IMR-90 (cell line): Measurements from ENCODE around the gene ZNF318. TPM values are rescaled to one million over a fixed set of nuclear protein-coding genes. Genes with fewer than 3 reads are reported as not detected.

Experiments used
- ATAC-seq: fragments of 200-7000 bp; cut with Tn5 transposase; 2 replicates; pipeline ENCODE4 v1.9.1; 2020; ENCODE audit warnings: low read depth, mild to moderate bottlenecking, moderate library complexity
- BruUV-seq: library from RNA; stranded (reverse); fragments of 400-500 nt; replicated peaks from 2 replicates; lab custom pipeline; 2021; lab: Mats Ljungman, UMichigan
- CTCF ChIA-PET: fragments of 300-600 bp; formaldehyde crosslinking; extraction: SDS; loops from one replicate; lab custom pipeline; 2021; ENCODE audit warnings: antibody characterized with exemption; lab: Yijun Ruan, JAX
- POLR2A ChIA-PET: fragments of 300-600 bp; sonication (Branson Sonifier 250); formaldehyde crosslinking; loops from one replicate; lab custom pipeline; 2022; ENCODE audit warnings: antibody characterized with exemption; ENCODE audit not compliant: unreplicated experiment; lab: Charles Lee
- DNase-seq: peaks from one replicate; pipeline ENCODE4 v3.0.0; 2013
- H2AFZ ChIP-seq: replicated peaks from 2 replicates; pipeline ENCODE3; 2013; ENCODE audit warnings: low read length, mild to moderate bottlenecking; ENCODE audit not compliant: poor library complexity
- H2AK5ac ChIP-seq: 2 replicates; pipeline ENCODE4 v1.6.1; 2013; ENCODE audit warnings: low read depth, low read length, inconsistent platforms
- H2AK9ac ChIP-seq: replicated peaks from 2 replicates; pipeline ENCODE3; 2013; ENCODE audit warnings: mild to moderate bottlenecking, low read depth, low read length, moderate library complexity; ENCODE audit not compliant: poor library complexity
- H2BK120ac ChIP-seq: 2 replicates; pipeline ENCODE4 v1.6.1; 2013; ENCODE audit warnings: low read depth, low read length, inconsistent platforms
- H2BK15ac ChIP-seq: 3 replicates; pipeline ENCODE4 v1.6.1; 2013; ENCODE audit warnings: low read depth, low read length, inconsistent platforms
- H2BK20ac ChIP-seq: 2 replicates; pipeline ENCODE4 v1.6.1; 2013; ENCODE audit warnings: low read depth, mild to moderate bottlenecking, inconsistent platforms, low read length, moderate library complexity
- H2BK5ac ChIP-seq: 2 replicates; pipeline ENCODE4 v1.6.1; 2013; ENCODE audit warnings: mild to moderate bottlenecking, low read depth, low read length, inconsistent platforms; ENCODE audit not compliant: poor library complexity, severe bottlenecking
- H3K14ac ChIP-seq: replicated peaks from 2 replicates; pipeline ENCODE4 v1.6.1; 2013; ENCODE audit warnings: low read depth, low read length, inconsistent platforms
- H3K18ac ChIP-seq: 2 replicates; pipeline ENCODE4 v1.6.1; 2013; ENCODE audit warnings: low read depth, low read length, control low read depth
- H3K23ac ChIP-seq: 2 replicates; pipeline ENCODE4 v1.6.1; 2013; ENCODE audit warnings: low read depth, low read length, inconsistent platforms
- H3K27ac ChIP-seq: 2 replicates; pipeline ENCODE4 v1.5.1; 2013; ENCODE audit warnings: mild to moderate bottlenecking, control low read depth, low read length; ENCODE audit not compliant: insufficient read depth
- H3K27me3 ChIP-seq: 2 replicates; pipeline ENCODE4 v1.6.1; 2013; ENCODE audit warnings: low read length; ENCODE audit not compliant: control insufficient read depth, insufficient read depth
- H3K36me3 ChIP-seq: 2 replicates; pipeline ENCODE4 v1.6.1; 2013; ENCODE audit warnings: low read length, mixed read lengths; ENCODE audit not compliant: control insufficient read depth, insufficient read depth
- H3K4ac ChIP-seq: 2 replicates; pipeline ENCODE4 v1.6.1; 2013; ENCODE audit warnings: low read depth, low read length, inconsistent platforms
- H3K4me1 ChIP-seq: 2 replicates; pipeline ENCODE4 v1.6.1; 2013; ENCODE audit warnings: low read length, mixed read lengths; ENCODE audit not compliant: control insufficient read depth, insufficient read depth
- H3K4me2 ChIP-seq: 2 replicates; pipeline ENCODE4 v1.6.1; 2013; ENCODE audit warnings: low read depth, mild to moderate bottlenecking, control low read depth, low read length, moderate library complexity
- H3K4me3 ChIP-seq: 2 replicates; pipeline ENCODE4 v1.5.1; 2013; ENCODE audit warnings: low read depth, mild to moderate bottlenecking, control low read depth, low read length, moderate library complexity; ENCODE audit not compliant: insufficient read depth
- H3K56ac ChIP-seq: 2 replicates; pipeline ENCODE4 v1.6.1; 2013; ENCODE audit warnings: low read length, inconsistent platforms; ENCODE audit not compliant: insufficient read depth; ENCODE audit errors: extremely low read depth
- H3K79me1 ChIP-seq, 2 experiments: 2 replicates each; pipeline ENCODE4 v1.6.1; 2013; ENCODE audit warnings: low read length in 2 of 2, inconsistent platforms in 1 of 2, low read depth in 1 of 2
- H3K9ac ChIP-seq: 2 replicates; pipeline ENCODE4 v1.6.1; 2013; ENCODE audit warnings: low read depth, low read length, control low read depth
- H3K9me1 ChIP-seq: 2 replicates; pipeline ENCODE4 v1.6.1; 2013; ENCODE audit warnings: low read length, inconsistent platforms; ENCODE audit not compliant: insufficient read depth
- H3K9me3 ChIP-seq: 2 replicates; pipeline ENCODE4 v1.6.1; 2013; ENCODE audit warnings: low read length; ENCODE audit not compliant: control insufficient read depth, insufficient read depth
- H4K20me1 ChIP-seq: 2 replicates; pipeline ENCODE4 v1.6.1; 2013; ENCODE audit warnings: low read length, inconsistent platforms; ENCODE audit not compliant: insufficient read depth
- H4K5ac ChIP-seq: 2 replicates; pipeline ENCODE4 v1.6.1; 2013; ENCODE audit warnings: mild to moderate bottlenecking, low read depth, low read length, control low read depth
- H4K8ac ChIP-seq, 2 experiments: 2 replicates each; pipeline ENCODE4 v1.6.1; 2013; ENCODE audit warnings: low read depth in 2 of 2, low read length in 2 of 2, control low read depth in 1 of 2, inconsistent platforms in 1 of 2
- H4K91ac ChIP-seq: 2 replicates; pipeline ENCODE4 v1.6.1; 2013; ENCODE audit warnings: low read depth, low read length, inconsistent platforms; ENCODE audit not compliant: insufficient read depth
- ELK1 ChIP-seq: fragments of 150-350 bp; IDR thresholded peaks from 2 replicates; pipeline ENCODE4 v1.6.1; 2016; ENCODE audit warnings: low read depth, mild to moderate bottlenecking, low read length, moderate library complexity, borderline replicate concordance
- MAFK ChIP-seq: IDR thresholded peaks from 2 replicates; pipeline ENCODE4 v1.6.1; 2012; ENCODE audit warnings: low read depth, low read length, improper control_type of control experiment
- MAZ ChIP-seq: IDR thresholded peaks from 2 replicates; pipeline ENCODE4 v1.6.1; 2012; ENCODE audit warnings: low read depth, mild to moderate bottlenecking, low read length, improper control_type of control experiment, moderate library complexity, borderline replicate concordance
- NFE2L2 ChIP-seq: fragments of 150-350 bp; IDR thresholded peaks from 2 replicates; pipeline ENCODE4 v1.6.1; 2016; ENCODE audit warnings: low read depth, mild to moderate bottlenecking, low read length
- POLR2A ChIP-seq: IDR thresholded peaks from 2 replicates; pipeline ENCODE4 v1.6.1; 2012; ENCODE audit warnings: mild to moderate bottlenecking, low read depth, low read length
- WGBS, 2 experiments: methylation state at CpG; one replicate each; pipeline versions ENCODE4 v1.1.5 to v1.1.7; 2013; ENCODE audit warnings: missing lambda C conversion rate in 2 of 2; ENCODE audit not compliant: insufficient read length in 1 of 2; ENCODE audit errors: extremely low coverage in 2 of 2; 5-methylcytosine and 5-hydroxymethylcytosine counted together
- dilution Hi-C: fragments of 300-500 bp; cut with HindIII; formaldehyde crosslinking; loops from one replicate; pipeline ENCODE4 v1.14.3; 2018; ENCODE audit warnings: low sequenced_read_pairs; ENCODE audit not compliant: unreplicated experiment
- in situ Hi-C: fragments of 300-500 bp; cut with MboI; formaldehyde crosslinking; loops from 3 replicates; pipeline ENCODE4 v1.14.3; 2019; ENCODE audit warnings: low sequenced_read_pairs, inconsistent platforms, mixed read lengths
- intact Hi-C: fragments of 100-400 bp; cut with micrococcal nuclease; formaldehyde crosslinking; loops from 2 replicates; pipeline ENCODE4 v1.10.0; 2022
- polyA plus RNA-seq, 3 experiments: library from polyadenylated mRNA; depleted of rRNA; stranded (reverse); fragments of >200 nt; gene quantifications; 2 replicates each; pipeline ENCODE4 v1.2.3, GENCODE V29; 2012; ENCODE audit warnings: low replicate concordance in 1 of 3
- total RNA-seq: library from RNA; depleted of rRNA; stranded (reverse); fragments of >200 nt; gene quantifications from 2 replicates; pipeline ENCODE4 v1.2.3, GENCODE V29; 2012

The ZNF318 gene
- total and polyA plus RNA-seq, 2 of the 4 experiments (the other 2 are of a cell fraction), result 5.7 to 6.6 TPM

- Histone ChIP-seq H3K4me2 (no peak overlapping the region), H3K27ac (no peak overlapping the region), H3K9me1 (no peaks in the 10 kb centered on the region), H2BK5ac (no peak overlapping the region), H3K4me3 (no peak overlapping the region), H2BK120ac (no peak overlapping the region), H3K9ac (no peak overlapping the region), H2BK15ac (no peak overlapping the region), H3K4me1 (no peaks in the 10 kb centered on the region), H2BK20ac (no peak overlapping the region), H2AK9ac (no peak overlapping the region), H2AK5ac (no peak overlapping the region), H3K27me3 (peaks cover 51% of the 10 kb centered on the region), H4K8ac (no peak overlapping the region), H4K91ac (no peak overlapping the region), H4K5ac (no peak overlapping the region), H3K18ac (no peak overlapping the region), H3K56ac (no peak overlapping the region), H4K20me1 (no peaks in the 10 kb centered on the region), H3K9me3 (no peaks in the 10 kb centered on the region), H3K14ac (no peak overlapping the region), H3K79me1 (no peaks in the 10 kb centered on the region), H2AFZ (no peak overlapping the region), H3K36me3 (no peaks in the 10 kb centered on the region), H3K4ac (no peak overlapping the region), H3K23ac (no peak overlapping the region)
- dilution Hi-C loops, result no loop called here
- ChIA-PET CTCF (no interaction called here), POLR2A (interaction anchor here (0.6 kb wide), 1 partner anchor 8 kb away, joined by 3 read pairs; no protein-coding TSS in a partner anchor)
- no peak for TF ChIP-seq POLR2A
- no peak for TF ChIP-seq MAZ
- TF ChIP-seq NFE2L2, result no peak
- TF ChIP-seq MAFK, result no peak
- TF ChIP-seq ELK1, result no peak
- in situ Hi-C loops, result no loop called here
- intact Hi-C loops, result no loop called here
- DNase-seq (no peak), ATAC-seq (no peak)
- no CpG with 5 or more reads among the region's 3 CpGs for WGBS, 2 experiments
- no TSS peak for BruUV-seq
These were observed 74.0 kb downstream of the ZNF318 start for GRCh38 chr6:43295456-43295855.
